ENCODE results near the gene MYLK.
"Not testable (repeated sequence)": the region's sequence is repeated elsewhere in the genome, so short reads cannot be mapped to it uniquely, and the experiment has no call there.

The MYLK gene

DNA sequence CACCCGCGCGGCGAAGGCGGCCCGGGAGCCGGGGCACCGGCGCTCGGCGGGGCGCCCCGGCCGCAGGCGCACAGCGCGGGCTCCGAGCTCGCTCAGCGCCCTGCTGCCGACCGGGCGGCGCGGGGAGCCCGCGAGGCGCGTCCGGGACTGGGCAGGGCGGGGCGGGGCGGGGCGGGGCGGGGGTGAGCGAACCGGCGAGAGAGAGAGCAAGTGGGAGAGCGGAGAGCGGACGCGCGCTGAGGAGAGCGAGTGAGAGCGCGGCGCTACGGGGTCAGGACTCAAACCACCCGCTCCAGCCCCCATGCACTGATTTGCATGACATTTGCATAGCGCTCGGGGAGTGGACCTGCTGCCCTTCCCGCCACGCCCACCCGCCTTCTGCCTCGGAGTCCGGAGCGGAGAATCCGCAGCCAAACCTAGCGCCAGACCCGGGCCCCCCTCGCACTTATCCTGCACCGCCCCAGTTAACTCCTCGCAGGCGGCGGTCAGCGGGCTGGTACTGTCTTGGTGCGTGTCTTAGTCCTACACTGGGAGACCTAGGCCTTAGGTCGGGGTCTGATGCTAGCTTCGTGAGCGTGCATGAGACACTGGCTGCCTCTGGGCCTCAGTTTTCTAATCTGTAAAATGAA is at the start of gene MYLK:
Gene MYLK, minus strand, starts transcription at position 130 of the 629 bp plus-strand sequence. CDS start 90,491 bp downstream, outside the sequence.
- peak; percentile 93 for DNase-seq (ENCODE audit: low spot score)

GRCh38 chr3:123930445-123930844 is 46.3 kb upstream of the MYLK start:
- no peak for DNase-seq (ENCODE audit: low spot score)

DNA sequence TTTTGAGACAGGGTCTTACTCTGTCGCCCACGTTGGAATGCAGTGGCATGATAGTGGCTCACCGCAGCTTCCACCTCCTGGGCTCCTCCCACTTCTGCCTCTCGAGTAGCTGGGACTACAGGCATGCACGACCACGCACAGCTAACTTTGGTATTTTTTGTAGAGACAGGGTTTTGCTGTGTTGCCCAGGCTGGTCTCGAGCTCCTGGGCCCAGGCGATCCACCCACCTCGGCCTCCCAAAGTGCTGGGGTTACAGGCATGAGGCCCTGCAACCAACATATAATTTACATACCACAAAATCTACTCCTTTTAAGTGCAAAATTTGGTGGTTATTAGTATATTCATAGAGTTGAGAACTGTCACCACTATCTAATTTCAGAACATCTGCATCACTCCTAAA is 45.2 kb upstream of the MYLK start:
- no peak for DNase-seq (ENCODE audit: low spot score)

DNA sequence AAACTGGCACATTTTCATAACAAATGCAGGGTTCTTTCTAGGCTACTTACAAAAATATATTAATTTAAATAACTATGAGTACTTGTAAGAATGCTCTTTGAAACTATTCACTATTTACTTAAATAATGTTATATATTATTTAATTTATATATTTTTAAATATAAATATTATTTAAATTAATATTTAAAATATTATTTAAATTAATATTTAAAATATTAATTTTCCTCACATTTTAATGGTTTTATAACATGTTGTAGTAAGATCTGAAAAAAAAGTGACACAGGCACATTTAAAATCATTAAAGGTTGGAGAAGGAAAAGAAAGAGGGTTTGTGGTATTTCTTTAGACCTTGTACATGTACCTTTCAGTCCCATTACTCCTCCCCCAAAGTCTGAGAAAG is 42.3 kb upstream of the MYLK start:
- DNase-seq (ENCODE audit: low spot score), result no peak

GRCh38 chr3:123920868-123921267 is 36.7 kb upstream of the MYLK start:
- DNase-seq (ENCODE audit: low spot score), result no peak

DNA sequence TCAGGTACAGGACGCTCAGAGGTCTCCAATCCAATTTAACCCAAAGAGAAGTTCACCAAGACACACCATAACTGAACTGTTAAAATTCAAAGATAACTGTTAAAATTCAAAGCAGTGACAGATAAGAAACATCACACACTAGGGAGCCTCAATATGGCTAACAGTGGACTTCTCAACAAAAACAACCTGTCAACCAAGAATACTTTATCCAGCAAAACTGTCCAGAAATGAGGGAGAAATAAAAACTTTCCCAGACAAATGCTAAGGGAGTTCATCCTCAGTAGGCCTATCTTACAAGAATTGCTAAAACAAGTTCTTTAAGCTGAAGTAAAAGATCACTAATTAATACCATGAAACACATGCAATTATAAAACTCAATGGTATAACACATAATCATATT is 36.3 kb upstream of the MYLK start:
- DNase-seq (ENCODE audit: low spot score), result no peak

DNA sequence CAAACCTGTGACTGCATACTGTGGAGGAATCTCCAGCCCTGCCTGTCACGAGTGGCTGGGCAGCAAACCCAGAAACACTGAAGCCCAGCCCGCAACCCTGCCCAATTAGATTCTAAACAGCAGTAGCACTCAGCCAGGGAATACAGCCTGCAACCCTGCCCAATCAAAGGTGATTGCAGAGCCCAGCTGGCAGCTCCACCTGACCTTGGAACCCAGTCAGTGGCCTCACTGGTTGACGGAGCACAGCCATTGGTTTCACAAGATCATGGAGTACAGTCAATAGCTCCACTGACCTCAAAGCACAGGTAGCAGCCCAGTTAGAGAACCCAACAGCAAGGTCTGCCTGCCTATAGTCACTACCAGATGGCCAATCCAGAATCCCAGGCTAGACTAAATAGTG is 35.2 kb upstream of the MYLK start:
- DNase-seq (ENCODE audit: low spot score), result peak; percentile 30

- no peak for DNase-seq (ENCODE audit: low spot score)
Observed at GRCh38 chr3:123914829-123915228, 30.7 kb upstream of the MYLK start.

- DNase-seq (ENCODE audit: low spot score), result no peak
Observed at GRCh38 chr3:123909785-123910184, 25.7 kb upstream of the MYLK start.

DNA sequence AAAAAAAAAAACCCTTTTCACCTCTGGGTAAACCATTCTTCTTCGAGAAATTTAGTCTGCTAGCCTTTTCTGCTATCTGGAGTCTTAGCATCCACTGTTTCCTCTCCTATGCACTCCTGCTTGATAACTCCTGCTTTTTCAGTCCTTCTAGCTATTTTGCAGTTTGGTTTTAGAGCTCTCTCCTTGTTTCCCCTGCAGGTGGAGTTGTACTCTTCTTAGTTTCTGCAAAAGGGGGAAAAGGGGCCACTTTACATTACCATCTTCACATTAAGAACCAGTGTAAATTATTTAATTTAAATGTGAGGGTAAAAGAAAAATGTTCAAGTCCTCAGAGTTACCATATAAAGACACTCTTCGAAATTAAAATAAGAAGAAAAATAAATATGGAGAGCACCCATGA is 23.6 kb upstream of the MYLK start:
- no peak for DNase-seq (ENCODE audit: low spot score)

- no peak for DNase-seq (ENCODE audit: low spot score)
Observed at GRCh38 chr3:123899300-123899865, 15.3 kb upstream of the MYLK start.

DNA sequence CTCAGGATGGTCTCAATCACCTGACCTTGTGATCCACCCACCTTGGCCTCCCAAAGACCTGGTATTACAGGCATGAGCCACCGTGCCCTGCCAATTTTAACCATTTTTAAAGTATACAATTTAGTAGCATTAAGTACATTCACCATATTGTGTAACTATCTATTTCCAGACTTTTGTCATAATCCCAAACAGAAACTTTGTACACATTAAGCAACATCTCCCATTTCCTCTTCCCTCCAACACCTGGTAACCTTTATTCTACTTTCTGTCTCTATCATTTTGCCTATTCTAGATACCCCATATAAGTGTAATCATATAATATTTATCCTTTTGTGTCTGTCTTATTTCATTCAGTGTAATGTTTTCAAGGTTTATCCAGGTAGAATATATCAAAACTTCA is 8.9 kb upstream of the MYLK start:
- DNase-seq (ENCODE audit: low spot score), result no peak

DNA sequence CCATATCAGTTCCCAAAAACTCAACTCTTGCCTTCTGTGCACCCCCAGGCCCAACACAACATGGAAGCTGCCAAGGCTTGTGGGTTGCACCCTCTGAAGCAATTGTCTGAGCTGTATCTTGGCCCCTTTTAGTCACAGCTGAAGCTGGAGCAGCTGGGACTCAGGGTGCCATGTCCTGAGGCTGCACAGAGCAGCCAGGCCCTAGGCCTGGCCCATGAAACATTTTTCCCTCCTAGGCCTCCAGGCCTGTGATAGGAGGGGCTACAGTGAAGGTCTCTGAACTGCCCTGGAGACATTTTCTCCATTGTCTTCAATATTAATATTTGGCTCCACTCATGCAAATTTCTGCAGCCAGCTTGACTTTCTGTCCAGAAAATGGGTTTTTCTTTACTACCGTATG is 8.1 kb upstream of the MYLK start:
- DNase-seq (ENCODE audit: low spot score), result no peak

GRCh38 chr3:123890991-123891390 is 6.9 kb upstream of the MYLK start:
- DNase-seq (ENCODE audit: low spot score), result not testable (repeated sequence)

DNA sequence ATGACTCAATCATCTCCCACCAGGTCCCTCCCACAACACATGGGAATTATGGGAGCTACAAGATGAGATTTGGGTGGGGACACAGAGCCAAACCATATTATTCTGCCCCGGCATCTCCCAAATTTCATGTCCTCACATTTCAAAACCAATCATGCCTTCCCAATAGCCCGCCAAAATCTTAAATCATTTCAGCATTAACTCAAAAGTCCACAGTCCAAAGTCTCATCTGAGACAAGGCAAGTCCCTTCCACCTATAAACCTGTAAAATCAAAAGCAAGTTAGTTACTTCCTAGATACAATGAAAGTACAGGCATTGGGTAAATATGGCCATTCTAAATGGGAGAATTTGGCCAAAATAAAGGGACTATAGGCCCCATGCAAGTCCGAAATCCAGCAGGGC is 6.0 kb upstream of the MYLK start:
- DNase-seq (ENCODE audit: low spot score), result not testable (repeated sequence)

- DNase-seq (ENCODE audit: low spot score), result no peak
Observed at GRCh38 chr3:123884993-123885392, 861 bp upstream of the MYLK start.

DNA sequence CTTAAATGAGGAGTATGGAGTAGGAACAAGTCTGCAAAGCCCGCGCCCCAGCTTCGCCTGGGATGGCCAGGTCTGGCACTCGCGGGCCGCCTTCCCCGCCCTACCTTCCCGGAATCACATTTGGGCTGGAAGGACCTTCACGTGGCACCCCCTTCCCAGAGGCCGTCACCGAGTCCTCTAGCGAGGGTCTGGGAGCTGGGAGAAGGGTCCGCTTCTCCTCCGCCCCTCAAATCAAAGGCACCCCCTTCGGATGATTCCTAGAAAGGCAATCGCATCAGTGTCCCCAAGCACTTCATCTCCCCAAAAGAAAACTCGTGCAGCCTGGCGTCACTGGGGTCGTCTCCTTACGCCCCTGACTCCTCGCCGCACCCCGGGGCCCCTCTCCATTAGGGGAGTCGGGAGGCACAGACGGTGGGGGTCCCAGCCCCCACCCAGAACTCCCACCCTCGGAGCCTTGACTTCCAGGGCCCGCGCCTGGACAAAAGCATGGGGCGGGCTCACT is 380 bp downstream of the MYLK start:
- DNase-seq (ENCODE audit: low spot score), result peak; percentile 23

DNA sequence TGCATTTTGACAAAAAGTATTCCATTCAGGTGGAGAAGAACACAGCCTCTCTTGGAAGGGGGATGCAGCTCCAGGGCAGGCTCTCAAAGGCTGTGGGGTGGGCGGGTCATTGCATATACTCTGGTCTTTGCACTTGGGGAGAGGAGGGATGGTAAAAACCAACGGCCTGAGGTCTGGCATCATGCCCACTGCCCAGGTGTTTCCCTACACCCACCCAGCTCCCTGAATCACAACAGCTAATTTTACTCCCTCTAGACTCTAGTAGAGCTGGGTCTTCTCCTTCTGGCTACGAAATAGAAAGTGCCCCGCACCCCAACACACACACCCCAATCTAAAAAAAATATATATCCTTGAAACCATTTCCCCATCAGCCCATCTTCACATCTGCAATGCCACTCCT is 1.0 kb downstream of the MYLK start:
- DNase-seq (ENCODE audit: low spot score), result peak; percentile 17

GRCh38 chr3:123881771-123882170 is 2.4 kb downstream of the MYLK start:
- DNase-seq (ENCODE audit: low spot score), result no peak

GRCh38 chr3:123880998-123881561 is 3.1 kb downstream of the MYLK start:
- DNase-seq (ENCODE audit: low spot score), result peak; percentile 52

DNA sequence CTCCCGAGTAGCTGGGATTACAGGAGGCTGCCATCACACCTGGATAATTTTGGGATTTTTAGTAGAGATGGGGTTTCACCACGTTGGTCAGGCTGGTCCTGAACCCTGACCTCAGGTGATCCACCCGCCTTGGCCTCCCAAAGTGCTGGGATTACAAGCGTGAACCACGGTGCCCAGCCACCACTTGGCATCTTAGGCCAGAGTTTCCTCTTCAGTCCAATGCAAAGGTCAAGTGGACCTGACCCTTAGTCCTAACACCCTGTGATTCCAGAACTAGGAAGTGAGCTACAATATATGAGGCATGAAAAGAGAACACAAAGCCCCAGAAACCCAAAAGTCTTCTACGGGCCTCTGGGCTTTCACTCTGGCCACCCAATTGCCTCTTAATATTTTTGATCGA is 5.3 kb downstream of the MYLK start:
- no peak for DNase-seq (ENCODE audit: low spot score)

DNA sequence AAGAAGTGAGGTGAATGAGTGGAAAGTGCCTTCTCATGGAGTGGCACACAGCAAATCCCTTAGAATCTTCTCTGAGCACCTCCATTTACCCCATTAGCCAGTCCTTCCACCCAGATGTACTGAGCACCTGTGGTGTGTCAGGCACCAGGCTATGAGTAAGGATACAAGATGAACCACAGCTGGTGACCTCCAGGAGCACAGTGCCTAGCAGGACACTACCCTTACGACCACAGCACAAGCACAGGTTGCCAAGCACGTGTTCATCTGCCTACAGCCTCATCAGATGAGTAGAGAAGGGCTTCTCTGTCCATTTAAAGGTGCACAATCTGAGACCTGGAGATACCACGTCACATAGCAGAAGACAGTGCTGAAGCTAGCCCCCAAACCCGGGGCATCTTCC is 6.2 kb downstream of the MYLK start:
- DNase-seq (ENCODE audit: low spot score), result no peak

DNA sequence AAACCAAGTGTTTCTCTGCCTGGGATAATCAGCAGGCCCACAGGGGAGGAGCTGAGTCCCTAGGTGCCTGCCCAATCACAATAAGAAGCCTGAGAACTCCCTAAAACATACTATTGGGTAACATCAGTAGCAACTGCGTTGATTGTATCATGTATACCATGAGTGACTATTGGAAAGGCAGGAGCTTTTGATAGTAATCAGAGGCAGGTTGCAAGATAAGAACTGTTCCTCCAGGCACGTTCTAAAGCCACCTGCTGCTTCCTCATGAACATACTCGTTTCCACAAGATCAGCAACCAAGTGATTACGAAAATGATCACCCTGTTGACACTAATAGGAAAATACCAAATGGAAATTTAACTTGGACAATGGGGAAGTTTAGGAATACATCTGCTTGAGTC is 6.7 kb downstream of the MYLK start:
- DNase-seq (ENCODE audit: low spot score), result no peak

DNA sequence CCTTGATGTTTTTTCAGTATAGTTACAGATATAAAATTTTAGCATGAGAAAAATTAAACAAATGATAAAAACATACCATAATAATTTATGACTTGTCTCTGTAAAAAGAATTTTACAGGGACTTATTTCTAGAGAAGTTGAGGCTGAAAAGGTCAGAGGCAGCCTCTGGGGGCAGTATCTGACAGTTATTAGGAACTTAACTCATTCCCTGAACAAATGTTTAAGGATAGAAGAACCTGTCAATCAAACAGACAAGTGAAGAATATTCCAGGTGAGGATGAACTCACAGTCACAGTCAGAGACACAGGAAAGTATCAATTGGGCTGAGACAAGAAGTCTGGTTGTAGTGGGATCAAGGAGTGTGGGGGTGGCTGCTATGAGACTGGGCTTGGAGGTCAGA is 7.3 kb downstream of the MYLK start:
- no peak for DNase-seq (ENCODE audit: low spot score)

Measured in kidney tubule cell (primary cell).